Keratinocyte (primary cell): ENCODE results near the gene NUDT3. TPM values are rescaled to one million over a fixed set of nuclear protein-coding genes. Genes with fewer than 3 reads are reported as not detected.

Experiments used
- DNase-seq: peaks from one replicate; pipeline ENCODE4 v3.0.0-alpha.2; 2011; ENCODE audit warnings: low read depth, missing footprints, low spot score
- FAIRE-seq: peaks from 2 replicates; lab custom pipeline; 2011; peaks lifted over from hg19 to GRCh38; lab: Jason Lieb, UNC
- H2AFZ ChIP-seq: 2 replicates; pipeline ENCODE4 v1.6.0; 2012; ENCODE audit warnings: low read length, control low read depth, inconsistent platforms; ENCODE audit not compliant: control insufficient read depth
- H3K27ac ChIP-seq: 2 replicates; pipeline ENCODE4 v1.5.1; 2011; ENCODE audit warnings: low read length; ENCODE audit not compliant: control insufficient read depth, insufficient read depth
- H3K27me3 ChIP-seq: 3 replicates; pipeline ENCODE4 v1.6.0; 2011; ENCODE audit warnings: low read length; ENCODE audit not compliant: control insufficient read depth, insufficient read depth; ENCODE audit errors: extremely low read depth
- H3K36me3 ChIP-seq, 2 experiments: 2 replicates in 1 of 2; 3 replicates in 1 of 2; pipeline ENCODE4 v1.5.1; 2011; ENCODE audit warnings: low read length in 2 of 2, mild to moderate bottlenecking in 1 of 2; ENCODE audit not compliant: control insufficient read depth in 2 of 2, insufficient read depth in 2 of 2; ENCODE audit errors: extremely low read depth in 1 of 2
- H3K4me1 ChIP-seq: 3 replicates; pipeline ENCODE4 v1.5.1; 2011; ENCODE audit warnings: low read length; ENCODE audit not compliant: control insufficient read depth, insufficient read depth; ENCODE audit errors: extremely low read depth
- H3K4me2 ChIP-seq: 3 replicates; pipeline ENCODE4 v1.6.0; 2011; ENCODE audit warnings: low read depth, low read length; ENCODE audit not compliant: control insufficient read depth, insufficient read depth; ENCODE audit errors: extremely low read depth
- H3K4me3 ChIP-seq, 3 experiments: fragments of 200-600 bp in 1 of 3; sonication (generic) in 1 of 3; 2 replicates in 2 of 3; 3 replicates in 1 of 3; pipeline ENCODE4 v1.5.1; 2011 to 2016; ENCODE audit warnings: low read length in 3 of 3, mild to moderate bottlenecking in 3 of 3, control low read depth in 2 of 3, inconsistent platforms in 1 of 3, low read depth in 1 of 3, mixed read lengths in 1 of 3, mixed run types in 1 of 3, moderate library complexity in 1 of 3; ENCODE audit not compliant: control insufficient read depth in 2 of 3, insufficient read depth in 2 of 3; ENCODE audit errors: extremely low read depth in 1 of 3
- H3K79me2 ChIP-seq: 2 replicates; pipeline ENCODE4 v1.6.0; 2012; ENCODE audit warnings: low read length; ENCODE audit not compliant: control insufficient read depth, insufficient read depth
- H3K9ac ChIP-seq: 3 replicates; pipeline ENCODE4 v1.6.0; 2011; ENCODE audit warnings: low read length; ENCODE audit not compliant: control insufficient read depth, insufficient read depth; ENCODE audit errors: extremely low read depth
- H3K9me1 ChIP-seq: 3 replicates; pipeline ENCODE4 v1.6.0; 2011; ENCODE audit warnings: low read length; ENCODE audit not compliant: control insufficient read depth, insufficient read depth; ENCODE audit errors: extremely low read depth
- H3K9me3 ChIP-seq: 2 replicates; pipeline ENCODE4 v1.5.1; 2012; ENCODE audit warnings: low read depth, low read length; ENCODE audit not compliant: control insufficient read depth
- H4K20me1 ChIP-seq: 3 replicates; pipeline ENCODE4 v1.6.0; 2011; ENCODE audit warnings: low read length; ENCODE audit not compliant: control insufficient read depth, insufficient read depth; ENCODE audit errors: extremely low read depth
- EZH2 ChIP-seq: IDR thresholded peaks from one replicate; pipeline ENCODE4 v1.6.1; 2012; ENCODE audit warnings: inconsistent platforms, mild to moderate bottlenecking, low read length, moderate library complexity
- dilution Hi-C: fragments of 300-500 bp; cut with MboI; formaldehyde crosslinking; loops from one replicate; pipeline ENCODE4 v1.7.0; 2020; ENCODE audit warnings: low sequenced_read_pairs; ENCODE audit not compliant: extremely low pct_ligation_motif_present
- polyA plus RNA-seq, 5 experiments: library from polyadenylated mRNA; depleted of rRNA in 3 of 5; stranded (reverse) in 3 of 5; stranded (forward) in 1 of 5; unstranded in 1 of 5; fragments of >200 nt; gene quantifications; 1 replicate in 1 of 5; 2 replicates in 3 of 5; 3 replicates in 1 of 5; pipeline versions ENCODE4 v1.2.1 to v1.2.3, GENCODE V29; 2011 to 2012; ENCODE audit warnings: missing spikeins in 2 of 5, low read depth in 1 of 5, low replicate concordance in 1 of 5
- TF ChIP-seq, protein P1 (sequence below), 3 experiments: IDR thresholded peaks in 1 of 3; conservative IDR thresholded peaks in 1 of 3; optimal IDR thresholded peaks in 1 of 3; 2 replicates in 2 of 3; 3 replicates in 1 of 3; pipeline versions ENCODE3 to v1.5.1; 2011; ENCODE audit warnings: low read length in 3 of 3, mild to moderate bottlenecking in 3 of 3, moderate library complexity in 2 of 3, control low read depth in 1 of 3, inconsistent platforms in 1 of 3; ENCODE audit not compliant: insufficient read depth in 2 of 3; ENCODE audit errors: extremely low read depth in 1 of 3

NUDT3 gene
- polyA plus RNA-seq, 1 donor (not counting 4 experiments of a cell fraction or from before 2014, with no cell fraction given): 16.5 TPM

DNA sequence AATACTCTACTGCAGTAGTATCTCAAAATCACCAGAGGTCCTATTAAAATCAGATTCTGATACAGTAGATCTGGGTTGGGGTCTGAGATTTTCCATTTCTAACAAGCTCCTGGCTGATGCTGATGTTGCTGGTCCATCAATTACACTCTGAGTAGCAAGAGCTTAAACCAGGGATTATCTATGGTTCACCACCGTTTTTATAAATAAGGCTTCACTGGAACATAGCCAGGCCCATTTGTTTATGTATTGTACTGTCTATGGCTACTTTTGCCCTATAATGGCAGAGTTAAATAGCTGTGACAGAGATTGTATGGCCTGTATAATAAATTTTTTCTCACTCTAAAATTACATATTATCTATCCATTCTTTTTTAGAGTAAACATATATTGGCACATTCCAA is 53.0 kb downstream of the NUDT3 start:
- Histone ChIP-seq H3K9me1 (peaks cover 3% of the 10 kb centered on the region), H3K79me2 (peaks cover 41% of the 10 kb centered on the region), H3K4me2 (no peak overlapping the region), H3K4me1 (peaks cover 6% of the 10 kb centered on the region), H3K27me3 (no peaks in the 10 kb centered on the region), H3K36me3 (peaks cover 4% of the 10 kb centered on the region in 2 experiments), H2AFZ (no peak overlapping the region), H3K27ac (no peak overlapping the region), H3K9me3 (no peaks in the 10 kb centered on the region), H3K4me3 (no peak overlapping the region), H4K20me1 (peaks cover 10% of the 10 kb centered on the region), H3K9ac (no peak overlapping the region)
- DNase-seq: no peak
- dilution Hi-C loops: no loop called here
- TF ChIP-seq EZH2: no peak
- TF ChIP-seq, protein P1, sequence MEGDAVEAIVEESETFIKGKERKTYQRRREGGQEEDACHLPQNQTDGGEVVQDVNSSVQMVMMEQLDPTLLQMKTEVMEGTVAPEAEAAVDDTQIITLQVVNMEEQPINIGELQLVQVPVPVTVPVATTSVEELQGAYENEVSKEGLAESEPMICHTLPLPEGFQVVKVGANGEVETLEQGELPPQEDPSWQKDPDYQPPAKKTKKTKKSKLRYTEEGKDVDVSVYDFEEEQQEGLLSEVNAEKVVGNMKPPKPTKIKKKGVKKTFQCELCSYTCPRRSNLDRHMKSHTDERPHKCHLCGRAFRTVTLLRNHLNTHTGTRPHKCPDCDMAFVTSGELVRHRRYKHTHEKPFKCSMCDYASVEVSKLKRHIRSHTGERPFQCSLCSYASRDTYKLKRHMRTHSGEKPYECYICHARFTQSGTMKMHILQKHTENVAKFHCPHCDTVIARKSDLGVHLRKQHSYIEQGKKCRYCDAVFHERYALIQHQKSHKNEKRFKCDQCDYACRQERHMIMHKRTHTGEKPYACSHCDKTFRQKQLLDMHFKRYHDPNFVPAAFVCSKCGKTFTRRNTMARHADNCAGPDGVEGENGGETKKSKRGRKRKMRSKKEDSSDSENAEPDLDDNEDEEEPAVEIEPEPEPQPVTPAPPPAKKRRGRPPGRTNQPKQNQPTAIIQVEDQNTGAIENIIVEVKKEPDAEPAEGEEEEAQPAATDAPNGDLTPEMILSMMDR (optimal IDR thresholded peaks at IDR 0.05 in 1 of 3, IDR thresholded peaks at IDR 0.05 in 1 of 3, conservative IDR thresholded peaks at IDR 0.05 in 1 of 3; ENCODE audit: extremely low read depth in 1 of 3, insufficient read depth in 2 of 3, low read length in 3 of 3): no peak
- FAIRE-seq: no peak

DNA sequence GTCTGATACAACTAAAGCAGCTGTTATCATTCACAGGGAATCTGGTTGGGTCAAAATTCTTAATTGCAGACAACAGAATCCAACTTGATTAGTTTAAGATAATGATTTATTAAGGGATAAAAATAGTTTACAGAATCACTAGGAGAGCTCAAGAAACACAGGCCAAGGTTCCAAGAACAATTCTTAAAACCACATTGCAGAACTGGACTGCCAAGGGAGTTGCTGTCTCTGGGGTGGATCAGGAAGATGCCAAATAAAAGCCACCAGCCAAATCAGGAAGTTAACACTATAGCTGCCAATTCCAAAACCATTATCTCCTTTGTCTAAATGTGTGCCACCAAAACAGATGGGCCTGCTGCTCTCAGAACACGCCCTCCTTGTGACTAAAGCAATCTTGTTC is 53.7 kb downstream of the NUDT3 start:
- Histone ChIP-seq H3K4me2 (no peak overlapping the region), H3K9ac (no peak overlapping the region), H3K4me1 (peaks cover 6% of the 10 kb centered on the region), H4K20me1 (peaks cover 10% of the 10 kb centered on the region), H3K9me3 (no peaks in the 10 kb centered on the region), H3K79me2 (peaks cover 37% of the 10 kb centered on the region), H3K36me3 (peaks cover 4 to 8% of the 10 kb centered on the region in 2 experiments), H3K4me3 (no peak overlapping the region), H3K9me1 (peaks cover 3% of the 10 kb centered on the region), H2AFZ (no peak overlapping the region), H3K27ac (no peak overlapping the region), H3K27me3 (no peaks in the 10 kb centered on the region)
- DNase-seq (no peak), FAIRE-seq (no peak)
- dilution Hi-C loops: no loop called here
- TF ChIP-seq EZH2: no peak
- TF ChIP-seq, protein P1 (optimal IDR thresholded peaks at IDR 0.05 in 1 of 3, IDR thresholded peaks at IDR 0.05 in 1 of 3, conservative IDR thresholded peaks at IDR 0.05 in 1 of 3; ENCODE audit: extremely low read depth in 1 of 3, insufficient read depth in 2 of 3, low read length in 3 of 3): no peak
